ENCODE measurements around the gene GALNT18.

GALNT18 gene

DNA sequence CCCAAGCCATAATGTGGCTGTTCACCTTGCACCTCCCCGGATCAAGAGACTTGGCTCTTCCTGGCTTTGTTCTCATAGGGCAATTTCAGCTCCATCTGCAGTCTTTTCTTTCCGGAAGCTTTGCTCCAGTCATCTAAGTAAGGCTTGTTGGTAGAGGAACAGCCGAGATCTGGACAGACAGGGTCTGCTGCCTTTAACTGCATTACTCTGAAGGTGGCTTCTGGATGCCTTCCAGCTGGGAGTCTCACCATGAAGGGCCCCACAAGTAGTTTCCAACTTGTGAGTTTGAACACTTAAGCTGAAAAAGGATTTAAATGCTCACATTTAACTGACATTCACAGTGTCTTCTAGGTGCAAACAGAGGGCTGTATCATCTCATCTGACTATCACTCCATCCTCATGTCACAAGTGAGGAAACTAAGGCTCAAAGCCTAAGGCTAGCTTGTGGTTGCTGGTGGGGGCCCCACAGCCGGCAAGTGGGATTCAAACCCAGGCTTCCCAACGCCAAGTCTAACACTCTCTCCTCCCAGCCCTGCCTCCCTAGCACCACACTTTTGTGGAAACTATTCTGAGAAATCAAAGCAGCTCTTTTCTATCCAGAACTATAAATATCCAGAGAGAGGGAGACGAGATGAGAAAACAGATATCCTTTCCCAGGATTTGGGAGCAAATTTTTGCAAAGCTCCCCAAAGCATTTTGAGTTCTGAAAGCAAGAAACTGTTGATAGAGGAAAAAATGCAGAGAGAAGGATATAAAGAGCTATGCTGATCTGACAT is 58.4 kb downstream of the GALNT18 start:
- DNase-seq = no peak

DNA sequence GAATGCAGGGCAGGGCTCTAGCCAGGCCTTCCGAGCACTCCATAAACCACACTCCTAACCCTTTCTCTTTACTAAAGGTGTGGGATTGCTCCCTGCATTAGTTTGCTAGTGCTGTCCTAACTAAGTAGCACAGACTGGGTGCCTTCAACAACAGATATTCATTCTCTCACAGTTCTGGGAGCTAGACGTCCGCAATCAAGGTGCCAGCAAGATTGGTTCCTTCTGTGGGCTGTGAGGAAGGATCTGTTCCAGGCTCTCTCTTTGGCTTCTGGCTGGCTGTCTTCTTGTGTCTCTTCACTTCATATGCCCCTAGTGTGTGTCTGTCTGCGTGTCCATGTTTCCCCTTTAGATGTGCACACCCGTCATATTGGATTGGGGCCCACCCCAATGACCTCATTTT is 59.8 kb downstream of the GALNT18 start:
- no peak for DNase-seq

- DNase-seq = no peak
Observed at GRCh38 chr11:11558826-11559225, 63.0 kb downstream of the GALNT18 start.

GRCh38 chr11:11558396-11558795 is 63.4 kb downstream of the GALNT18 start:
- DNase-seq = no peak

GRCh38 chr11:11555208-11555607 is 66.6 kb downstream of the GALNT18 start:
- peak in 1 of 2 experiments; percentile 23 for DNase-seq

DNA sequence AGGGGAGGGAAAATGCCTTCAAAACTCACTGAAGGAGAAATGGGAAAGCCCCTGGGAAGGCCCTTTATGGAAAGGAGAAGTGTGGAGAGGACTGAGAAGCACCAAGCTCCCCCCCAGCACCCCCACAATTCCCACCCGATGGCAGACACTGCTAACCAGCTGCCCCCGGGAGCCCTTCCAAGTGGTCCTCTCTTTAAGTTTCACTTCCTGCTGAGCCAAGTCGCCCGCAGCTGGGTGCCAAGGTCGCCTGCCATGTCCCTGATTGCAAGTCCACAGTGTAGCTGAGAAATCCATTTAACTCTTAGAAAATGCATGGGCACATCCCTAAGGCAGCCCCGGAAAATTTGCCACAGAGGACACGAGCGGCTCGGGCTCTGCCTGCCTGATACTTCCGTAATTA is 68.2 kb downstream of the GALNT18 start:
- no peak for DNase-seq

DNA sequence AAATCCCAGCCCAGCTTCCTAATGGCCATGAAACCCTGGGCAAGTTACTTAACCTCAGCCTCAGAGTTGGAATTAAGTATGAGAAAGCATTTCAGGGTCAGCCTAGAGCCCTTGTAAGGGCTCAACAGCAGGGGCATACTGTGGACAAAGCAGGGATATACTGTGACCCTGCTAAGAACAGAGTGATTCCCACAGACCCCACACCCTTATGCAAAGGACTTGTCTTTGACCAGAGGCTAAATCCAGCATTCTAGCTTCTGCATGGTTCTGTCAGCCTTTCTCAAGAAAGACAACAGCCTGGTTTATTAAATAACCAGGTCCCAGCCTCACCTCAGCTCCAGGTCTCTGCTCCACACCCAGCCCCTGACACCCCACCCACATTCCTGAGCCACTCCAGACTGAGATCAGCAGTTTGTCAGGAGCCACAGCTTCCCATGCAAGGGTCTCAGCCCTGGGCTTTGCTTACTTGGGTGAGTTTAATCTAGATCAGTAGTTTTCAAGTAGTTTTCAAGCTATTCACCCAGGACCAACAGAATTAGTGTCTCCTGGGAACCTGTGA is 69.2 kb downstream of the GALNT18 start:
- DNase-seq = no peak

- DNase-seq = no peak
Observed at GRCh38 chr11:11550534-11550933, 71.3 kb downstream of the GALNT18 start.

- DNase-seq = no peak
Observed at GRCh38 chr11:11545285-11546275, 76.2 kb downstream of the GALNT18 start.

GRCh38 chr11:11543656-11544055 is 78.1 kb downstream of the GALNT18 start:
- no peak for DNase-seq

DNA sequence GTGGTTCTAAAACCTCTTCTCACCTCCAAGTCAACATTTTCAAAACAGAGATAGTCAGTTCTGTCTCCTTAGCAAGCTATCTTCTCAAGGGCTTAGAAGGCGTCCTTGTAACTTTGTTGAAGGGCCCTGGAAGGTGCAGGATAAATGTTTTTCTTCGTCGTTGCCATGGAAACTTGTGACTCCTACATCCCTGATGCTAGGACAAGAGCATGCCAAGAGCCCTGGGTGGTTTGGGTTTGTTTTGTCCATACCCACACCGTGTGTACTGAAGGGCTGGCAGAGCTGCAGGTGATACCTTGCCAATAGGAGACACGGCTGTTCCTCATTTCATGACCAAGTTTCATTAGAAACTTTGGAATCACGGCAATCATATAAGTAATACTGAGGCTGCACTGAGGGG is 81.6 kb downstream of the GALNT18 start:
- no peak for DNase-seq

DNA sequence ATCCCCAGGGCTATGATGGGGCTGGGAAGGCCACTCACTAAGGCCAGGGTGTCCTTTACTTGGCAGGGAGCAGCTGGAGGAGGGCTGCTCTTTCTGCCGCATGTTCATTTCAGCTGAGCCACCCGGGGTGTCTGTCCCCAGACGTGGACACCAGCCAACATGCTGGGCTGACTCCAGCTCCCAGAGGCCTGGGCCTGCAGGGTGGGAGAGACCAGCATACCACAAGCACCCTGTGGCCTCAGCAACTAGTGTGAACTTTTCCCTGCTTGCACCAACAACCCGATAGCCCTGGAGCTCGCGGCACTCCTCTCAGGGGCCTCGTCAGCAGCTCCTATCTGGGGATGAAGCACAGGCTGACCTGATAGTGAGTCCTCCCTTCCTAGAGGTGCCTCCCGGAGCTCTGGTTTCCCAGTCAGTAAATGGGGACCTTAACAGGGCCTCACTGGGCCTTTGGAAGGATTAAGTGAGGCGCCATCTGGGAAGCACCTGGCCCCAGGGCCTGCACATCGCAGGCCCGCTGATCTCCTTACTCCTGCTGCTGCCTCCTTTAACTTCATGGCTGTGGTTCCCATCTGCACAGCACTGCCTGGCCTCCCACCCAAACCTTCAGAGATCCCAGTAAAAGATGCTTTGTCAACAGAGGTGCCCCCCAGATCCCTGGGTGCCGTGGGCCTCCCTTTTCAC is 83.4 kb downstream of the GALNT18 start:
- no peak for DNase-seq

DNA sequence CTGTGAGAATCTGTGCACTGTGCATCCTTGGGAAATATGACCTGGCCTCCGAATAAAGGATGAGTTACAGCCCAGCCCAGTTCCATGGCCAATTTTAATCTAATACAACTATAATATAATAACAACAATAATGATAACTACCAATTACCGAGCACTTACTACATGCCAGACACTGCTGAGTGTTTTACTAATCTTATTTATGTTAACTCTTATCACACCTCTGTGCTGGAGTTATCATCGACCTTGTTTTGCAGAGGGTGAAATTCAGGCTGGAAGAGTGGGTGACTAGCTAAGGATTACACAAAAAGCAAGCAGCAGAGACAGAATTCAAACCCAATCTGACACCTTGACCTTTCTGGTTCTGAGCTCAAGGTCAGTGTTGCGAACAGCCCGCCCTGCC is 83.9 kb downstream of the GALNT18 start:
- no peak for DNase-seq

GRCh38 chr11:11537372-11537771 is 84.4 kb downstream of the GALNT18 start:
- no peak for DNase-seq

DNA sequence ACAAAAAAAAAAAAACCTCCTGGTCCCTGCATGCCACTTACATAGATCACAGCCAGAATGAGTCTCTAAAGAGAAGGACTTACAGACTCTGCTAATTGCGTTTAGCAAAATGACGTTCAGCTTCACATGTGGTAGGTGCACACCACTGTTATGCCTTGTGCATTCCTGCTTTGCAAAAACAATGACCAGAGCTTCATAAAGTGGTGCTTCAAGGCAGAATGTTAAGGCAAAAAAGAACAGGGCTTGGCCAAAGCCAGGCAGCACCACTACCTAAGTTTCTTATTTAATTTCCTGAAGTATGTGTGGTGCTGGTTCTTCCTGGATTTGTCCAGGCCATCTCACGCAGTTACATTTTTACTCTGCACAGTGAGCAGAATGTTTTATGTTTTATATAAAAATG is 85.2 kb downstream of the GALNT18 start:
- no peak for DNase-seq

- no peak for DNase-seq
Observed at GRCh38 chr11:11535611-11536010, 86.2 kb downstream of the GALNT18 start.

DNA sequence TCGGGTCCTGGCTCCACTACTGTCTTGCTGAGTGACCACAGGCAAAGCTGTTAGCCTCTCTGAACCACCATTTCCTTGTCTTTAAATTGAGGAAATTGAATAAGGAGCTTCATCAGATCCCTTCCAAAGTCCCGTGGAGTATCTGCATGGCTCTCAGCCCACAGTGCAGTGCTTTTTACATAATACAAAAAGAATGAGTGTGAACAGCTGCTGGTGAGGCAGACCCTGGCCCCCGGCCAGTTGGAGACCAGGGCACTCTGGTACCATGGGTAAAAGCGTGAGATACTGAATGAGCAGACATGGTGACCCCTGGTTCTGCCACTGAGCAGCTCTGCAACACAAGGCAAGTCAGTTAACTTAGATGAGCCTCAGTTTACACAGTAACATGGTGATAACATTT is 86.8 kb downstream of the GALNT18 start:
- DNase-seq = no peak

DNA sequence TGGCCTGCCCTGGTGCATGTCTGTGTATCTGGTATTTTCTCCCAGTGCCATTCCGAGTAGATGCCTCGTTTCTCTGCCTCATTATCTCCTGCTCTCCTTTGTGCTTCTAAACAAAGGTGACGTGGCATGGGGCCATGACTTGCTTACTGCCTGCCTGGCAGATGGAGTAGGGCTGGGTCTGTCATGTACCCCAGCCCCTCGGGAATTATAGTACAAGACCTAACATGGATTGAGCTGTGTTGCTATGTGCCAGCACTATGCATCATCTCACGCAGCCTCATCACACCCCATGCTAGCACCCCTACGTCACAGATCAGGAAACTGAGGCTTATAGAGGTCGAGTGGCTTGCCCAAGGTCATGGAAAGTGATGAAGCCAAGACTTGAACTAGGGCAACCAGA is 88.1 kb downstream of the GALNT18 start:
- peak in 1 of 2 experiments; percentile 4 for DNase-seq

DNA sequence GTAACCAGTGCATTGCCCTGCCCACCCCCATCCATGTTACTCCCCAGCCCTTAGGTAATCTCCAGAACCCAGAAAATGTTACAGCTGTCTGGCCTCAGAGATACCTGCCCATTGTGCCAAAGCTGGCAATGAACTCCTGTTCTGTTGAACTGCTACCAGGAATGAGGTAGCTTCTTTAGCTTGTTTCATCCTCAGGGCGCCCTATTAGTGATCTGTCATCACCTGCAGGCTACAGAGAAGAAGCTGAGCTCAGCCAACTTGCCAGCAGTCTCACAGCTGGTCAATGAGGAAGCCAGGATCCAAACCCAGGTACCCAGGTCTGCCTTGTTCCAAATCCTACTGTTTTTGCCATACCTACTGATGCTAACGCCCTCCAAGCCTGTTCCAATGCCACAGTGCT is 88.7 kb downstream of the GALNT18 start:
- DNase-seq = no peak

DNA sequence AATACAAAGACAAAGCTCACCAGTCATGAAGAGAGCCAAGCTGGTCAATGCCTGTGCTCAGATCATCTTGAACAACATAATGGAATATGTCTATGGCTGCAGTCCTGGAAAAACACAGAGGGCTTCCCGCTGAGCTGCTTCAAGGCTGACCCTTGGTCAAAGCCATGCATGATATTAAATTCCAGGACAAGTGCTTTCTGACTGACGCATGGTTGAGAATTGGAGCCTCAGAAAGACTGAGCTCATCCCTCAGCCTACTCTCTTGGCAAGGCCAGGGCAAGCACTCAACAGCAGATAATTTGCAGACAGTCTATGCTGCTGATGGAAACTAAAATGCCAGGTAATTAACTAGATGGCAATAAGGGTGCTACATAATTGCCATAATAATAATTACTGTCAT is 89.2 kb downstream of the GALNT18 start:
- no peak for DNase-seq

- DNase-seq = no peak
Observed at GRCh38 chr11:11531131-11531908, 90.5 kb downstream of the GALNT18 start.

- no peak for DNase-seq
Observed at GRCh38 chr11:11528986-11529385, 92.8 kb downstream of the GALNT18 start.

Measured in cerebellar nuclear complex (tissue), 1 donor.